ENCODE measurements around the gene TXNDC15. TPM values are rescaled to one million over a fixed set of nuclear protein-coding genes. Genes with fewer than 3 reads are reported as not detected.

Gene TXNDC15, protein sequence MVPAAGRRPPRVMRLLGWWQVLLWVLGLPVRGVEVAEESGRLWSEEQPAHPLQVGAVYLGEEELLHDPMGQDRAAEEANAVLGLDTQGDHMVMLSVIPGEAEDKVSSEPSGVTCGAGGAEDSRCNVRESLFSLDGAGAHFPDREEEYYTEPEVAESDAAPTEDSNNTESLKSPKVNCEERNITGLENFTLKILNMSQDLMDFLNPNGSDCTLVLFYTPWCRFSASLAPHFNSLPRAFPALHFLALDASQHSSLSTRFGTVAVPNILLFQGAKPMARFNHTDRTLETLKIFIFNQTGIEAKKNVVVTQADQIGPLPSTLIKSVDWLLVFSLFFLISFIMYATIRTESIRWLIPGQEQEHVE
- 144 and 182 TPM in 2 replicates for total RNA-seq

DNA sequence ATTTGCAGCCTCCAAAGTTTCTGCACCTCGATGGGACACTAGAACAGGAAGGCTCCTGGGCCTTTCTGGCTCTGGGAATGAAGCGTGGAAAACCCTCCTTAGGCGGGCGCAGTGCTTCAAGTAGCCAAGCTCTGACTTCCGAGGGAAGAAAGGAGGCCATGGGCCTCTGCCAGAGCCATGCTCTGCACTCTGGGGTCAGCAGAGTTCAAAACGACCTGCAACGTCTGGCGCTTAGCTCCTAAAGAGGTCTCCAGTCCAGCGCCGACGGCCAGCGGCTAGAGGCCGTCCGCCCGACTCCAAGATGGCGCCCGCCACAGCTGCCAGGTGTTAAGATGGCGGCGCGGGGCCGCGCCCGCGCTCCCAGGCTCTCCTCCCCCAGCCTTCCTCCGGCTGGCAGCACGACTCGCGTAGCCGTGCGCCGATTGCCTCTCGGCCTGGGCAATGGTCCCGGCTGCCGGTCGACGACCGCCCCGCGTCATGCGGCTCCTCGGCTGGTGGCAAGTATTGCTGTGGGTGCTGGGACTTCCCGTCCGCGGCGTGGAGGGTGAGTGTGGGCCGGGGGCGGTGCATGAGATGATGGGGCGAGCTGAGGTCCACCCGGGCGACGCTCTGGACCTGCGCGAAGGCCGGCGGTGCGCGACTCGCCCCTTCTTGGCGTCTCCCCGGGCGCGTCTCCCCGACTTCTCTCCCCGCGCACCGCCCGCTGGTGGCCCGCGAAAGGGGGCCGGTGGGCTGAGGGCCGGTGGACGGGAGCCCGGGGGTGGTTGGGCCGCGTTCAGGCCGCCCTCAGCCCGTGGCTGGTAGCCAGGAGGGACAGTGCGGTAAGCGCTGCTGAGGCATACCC lies at the start of gene TXNDC15:
TSS of gene TXNDC15 (plus strand) at position 385 of the 844 bp plus-strand sequence. CDS start at position 442, 57 bp downstream.

DNA sequence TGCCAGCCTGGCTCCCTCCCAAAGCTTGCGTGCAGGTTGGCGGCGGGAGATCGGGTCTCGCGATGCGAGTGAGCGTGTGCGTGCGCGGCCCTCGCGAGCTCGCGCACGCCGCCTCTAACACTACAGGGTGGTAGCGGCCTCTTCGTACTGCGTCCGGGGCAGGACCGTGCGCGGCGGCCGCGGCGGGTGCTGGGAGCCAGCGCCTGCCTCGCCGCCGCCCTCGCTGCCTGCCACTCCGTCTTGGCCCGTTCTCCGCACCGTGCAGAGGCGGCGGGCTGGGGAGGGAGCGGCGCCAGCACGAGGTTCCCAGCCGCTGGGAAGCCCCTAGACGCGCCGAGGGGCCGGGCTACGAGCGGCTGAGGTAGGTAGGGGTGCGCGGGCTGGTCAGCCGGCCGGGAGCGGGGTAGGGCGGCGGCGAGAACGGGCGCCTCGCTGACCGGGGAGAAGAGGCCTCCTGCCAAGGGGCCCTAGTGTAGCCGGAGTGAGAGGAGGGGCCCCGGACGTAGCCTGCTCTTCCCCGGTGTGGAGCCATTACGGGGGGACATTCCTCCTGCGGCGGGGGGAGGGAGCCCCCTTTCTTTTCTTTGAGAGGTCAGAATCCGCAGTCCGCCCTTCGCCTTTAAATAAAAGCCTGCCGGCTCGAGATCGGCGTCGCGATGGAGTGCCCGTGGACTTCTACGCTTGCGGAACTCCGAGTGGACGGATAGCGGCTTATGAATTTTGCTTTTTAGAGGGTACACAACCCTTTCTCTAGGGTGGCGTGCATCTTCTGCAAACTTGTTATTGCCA lies 28.1 kb upstream of the TXNDC15 start, which contains the start of gene C5orf24:
TSS of gene C5orf24 (plus strand) at position 117 of the 789 bp plus-strand sequence. CDS start 8,933 bp downstream, outside the sequence.

DNA sequence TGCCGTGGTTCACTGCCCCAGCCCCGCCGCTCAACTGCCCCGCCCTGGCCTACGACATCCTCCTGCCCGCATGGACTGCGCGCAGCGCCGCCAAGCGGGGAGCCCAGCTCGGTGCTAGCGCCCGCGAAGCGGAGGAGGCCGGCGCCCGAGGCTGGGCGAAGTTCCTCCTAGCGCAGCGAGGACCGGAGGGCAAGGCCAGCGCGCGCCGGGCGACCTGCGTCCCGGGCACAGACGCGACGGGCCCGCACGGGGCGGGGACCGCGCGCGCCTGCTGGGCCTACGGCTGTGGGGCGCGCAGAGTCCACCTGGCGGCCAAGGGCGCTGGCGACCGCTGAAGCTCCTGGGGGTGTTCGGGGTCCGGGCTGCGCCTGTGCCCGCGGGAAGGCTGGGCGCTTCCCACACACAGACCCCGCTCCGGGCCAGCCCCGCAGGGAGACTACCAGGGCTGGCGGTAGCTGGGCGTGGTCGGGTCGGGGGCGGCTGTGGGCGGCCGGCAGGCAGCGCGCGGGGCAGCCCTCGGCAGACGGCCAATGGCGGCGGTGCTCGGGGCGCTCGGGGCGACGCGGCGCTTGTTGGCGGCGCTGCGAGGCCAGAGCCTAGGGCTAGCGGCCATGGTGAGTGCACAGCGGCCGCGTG lies 30.6 kb downstream of the TXNDC15 start, which contains the start of gene PCBD2:
TSS of gene PCBD2 (plus strand) at position 522 of the 636 bp plus-strand sequence. CDS start at position 531, 9 bp downstream.

Other genes with a start within 250 kb of the TXNDC15 start
- gene SAR1B, start 241.5 kb upstream of the TXNDC15 start, total RNA-seq = 51.7 and 68.8 TPM in 2 replicates
- 45.2 and 57.4 TPM in 2 replicates for gene SEC24A, start 225.6 kb upstream of the TXNDC15 start, total RNA-seq
- gene CAMLG, start 135.8 kb upstream of the TXNDC15 start, total RNA-seq = 34.7 and 36.2 TPM in 2 replicates
- 20.2 and 20.5 TPM in 2 replicates for gene DDX46, start 115.6 kb upstream of the TXNDC15 start, total RNA-seq
- gene C5orf24, start 28.4 kb upstream of the TXNDC15 start, total RNA-seq = 49.2 and 71.4 TPM in 2 replicates
- gene PCBD2, start 30.8 kb downstream of the TXNDC15 start, total RNA-seq = 3.6 TPM in 2 replicates
- gene CATSPER3, start 93.5 kb downstream of the TXNDC15 start, total RNA-seq = 0.10 and 0.13 TPM in 2 replicates
- 0.78 and 3.5 TPM in 2 replicates for gene PITX1, start 159.9 kb downstream of the TXNDC15 start, total RNA-seq